Raji (cell line): ENCODE measurements around the gene RASA1.

Source experiments
- POLR2A ChIP-seq: IDR thresholded peaks from 2 replicates; pipeline ENCODE4 v1.6.1; 2011; ENCODE audit warnings: low read depth, low read length, control low read depth; ENCODE audit not compliant: insufficient read depth

Gene RASA1

DNA sequence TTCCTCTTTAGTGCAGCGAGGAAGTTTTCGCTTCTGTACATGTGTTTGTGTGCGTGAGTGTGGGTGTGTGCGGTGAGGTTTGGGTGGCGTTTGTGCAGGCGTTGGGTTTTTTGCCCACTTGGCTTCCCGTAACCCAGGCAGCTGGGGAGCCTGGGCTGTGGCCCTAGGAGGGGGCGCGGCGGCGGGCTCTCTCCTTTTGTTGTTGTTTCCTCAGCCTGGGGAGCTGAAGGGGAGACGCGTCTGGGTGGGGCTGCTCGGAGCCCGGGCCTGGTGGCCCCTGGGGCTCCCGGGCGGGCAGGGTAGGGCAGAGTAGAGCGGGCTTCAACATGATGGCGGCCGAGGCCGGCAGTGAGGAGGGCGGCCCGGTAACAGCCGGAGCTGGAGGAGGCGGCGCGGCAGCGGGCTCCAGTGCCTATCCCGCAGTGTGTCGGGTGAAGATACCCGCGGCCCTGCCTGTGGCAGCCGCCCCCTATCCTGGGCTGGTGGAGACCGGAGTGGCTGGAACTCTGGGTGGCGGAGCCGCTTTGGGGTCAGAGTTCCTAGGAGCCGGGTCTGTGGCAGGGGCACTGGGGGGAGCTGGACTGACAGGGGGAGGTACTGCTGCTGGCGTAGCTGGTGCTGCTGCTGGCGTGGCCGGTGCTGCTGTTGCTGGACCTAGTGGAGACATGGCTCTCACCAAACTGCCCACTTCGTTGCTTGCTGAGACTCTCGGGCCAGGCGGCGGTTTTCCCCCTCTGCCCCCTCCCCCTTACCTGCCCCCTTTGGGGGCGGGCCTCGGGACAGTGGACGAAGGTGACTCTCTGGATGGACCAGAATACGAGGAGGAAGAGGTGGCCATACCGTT lies 665 bp downstream of the RASA1 start:
- no peak for TF ChIP-seq POLR2A

DNA sequence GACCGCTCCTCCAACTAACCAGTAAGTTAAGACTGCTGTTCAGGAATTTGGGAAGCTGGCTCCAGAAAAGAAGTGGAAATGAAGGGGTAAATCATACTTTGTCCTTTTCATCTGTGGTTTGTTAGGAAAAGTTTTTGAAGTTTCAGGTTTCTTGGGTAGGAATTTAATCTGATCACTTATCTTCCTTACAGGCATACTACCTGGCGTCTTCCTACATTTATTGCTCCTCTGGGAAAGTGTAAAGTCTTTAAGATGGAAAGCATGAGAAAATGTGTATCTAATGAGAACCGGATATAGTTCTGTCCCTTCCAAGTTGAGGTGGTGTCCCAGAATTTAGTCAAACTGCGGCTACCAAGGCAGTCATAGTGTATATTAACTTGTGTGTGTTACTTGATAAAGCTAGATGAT lies 1.3 kb downstream of the RASA1 start:
- TF ChIP-seq POLR2A: no peak

DNA sequence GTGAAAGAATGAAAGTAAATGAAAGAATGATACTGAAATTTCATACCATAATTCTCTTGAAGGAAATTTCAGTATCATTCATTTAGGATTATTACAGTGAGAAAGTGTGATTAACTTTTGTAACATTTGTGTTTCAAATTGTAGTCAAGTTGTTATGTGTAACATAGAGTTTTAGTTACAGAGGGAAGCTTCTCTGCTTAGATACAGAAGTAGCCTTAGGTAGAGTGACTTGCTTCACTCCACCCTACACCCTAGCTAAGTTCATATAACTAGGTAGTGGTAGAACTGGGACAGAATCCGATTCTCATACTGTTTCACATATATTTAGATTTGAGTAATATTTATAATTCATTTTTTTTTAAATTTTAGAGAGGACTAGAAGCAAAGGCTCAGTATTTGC lies 9.0 kb downstream of the RASA1 start:
- TF ChIP-seq POLR2A: no peak

DNA sequence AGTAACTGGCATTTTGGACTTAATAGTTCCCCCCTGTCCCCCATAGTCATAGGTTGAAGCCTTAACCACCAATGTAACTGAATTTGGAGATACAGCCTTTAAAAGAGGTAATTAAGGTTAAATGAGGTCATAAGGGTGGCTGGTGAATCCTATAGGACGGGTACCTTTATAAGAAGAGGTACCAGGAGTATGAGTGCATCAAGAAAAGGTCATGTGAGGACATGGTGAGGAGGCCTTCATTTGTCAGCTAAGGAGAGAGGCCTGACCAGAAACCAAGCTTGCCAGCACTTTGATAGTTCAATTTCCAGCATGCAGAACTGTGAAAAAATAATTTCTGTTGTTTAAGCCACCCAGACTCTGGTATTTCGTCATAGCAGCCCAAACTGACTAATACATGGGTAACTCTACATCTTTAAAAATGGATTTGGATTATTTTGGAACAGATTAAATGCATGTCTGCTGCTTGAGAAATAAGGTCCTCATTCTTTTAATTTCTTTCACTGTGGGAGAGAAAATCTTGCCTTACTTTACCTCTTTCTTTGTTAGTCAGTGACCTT lies 9.7 kb downstream of the RASA1 start:
- TF ChIP-seq POLR2A: no peak

DNA sequence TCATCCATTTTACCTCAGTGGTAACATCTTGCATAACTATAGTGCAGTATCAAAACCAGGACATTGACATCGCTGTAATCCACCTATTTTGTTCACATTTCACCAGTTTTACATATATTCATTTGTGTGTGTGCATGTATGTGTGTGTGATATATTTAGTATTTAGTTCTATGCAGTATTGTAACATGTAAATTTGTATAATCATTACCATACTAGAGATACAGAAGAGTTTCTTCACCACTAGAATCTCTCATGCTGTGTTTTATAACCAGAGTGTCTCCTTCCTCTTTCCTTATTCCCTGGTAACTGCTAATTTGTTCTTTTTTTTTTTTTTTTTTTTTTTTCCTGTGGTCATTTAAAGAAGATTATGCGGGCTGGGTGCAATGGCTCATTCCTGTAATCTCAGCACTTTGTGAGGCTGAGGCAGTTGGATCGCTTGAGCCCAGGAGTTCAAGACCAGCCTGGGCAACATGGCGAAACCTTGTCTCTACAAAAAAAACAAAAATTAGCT lies 11.0 kb downstream of the RASA1 start:
- TF ChIP-seq POLR2A: no peak

DNA sequence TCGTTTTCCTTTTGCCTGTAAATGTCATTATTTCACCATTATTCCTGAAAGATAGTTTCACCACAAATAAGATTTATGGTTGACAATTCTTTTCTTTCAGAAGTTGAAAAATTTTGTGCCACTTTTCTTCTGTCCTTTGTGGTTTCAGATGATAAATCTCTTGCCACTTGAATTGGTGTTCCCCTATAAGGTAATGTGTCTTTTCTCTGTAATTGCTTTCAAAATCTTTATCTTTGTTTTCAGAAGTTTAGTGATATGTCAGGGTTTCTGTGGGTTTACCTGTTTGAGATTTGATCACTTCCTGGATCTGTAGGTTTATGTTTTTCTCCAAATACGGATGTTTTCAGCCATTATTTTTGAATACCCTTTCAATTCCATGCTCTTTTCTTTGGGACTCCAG lies 14.6 kb downstream of the RASA1 start:
- TF ChIP-seq POLR2A: no peak

DNA sequence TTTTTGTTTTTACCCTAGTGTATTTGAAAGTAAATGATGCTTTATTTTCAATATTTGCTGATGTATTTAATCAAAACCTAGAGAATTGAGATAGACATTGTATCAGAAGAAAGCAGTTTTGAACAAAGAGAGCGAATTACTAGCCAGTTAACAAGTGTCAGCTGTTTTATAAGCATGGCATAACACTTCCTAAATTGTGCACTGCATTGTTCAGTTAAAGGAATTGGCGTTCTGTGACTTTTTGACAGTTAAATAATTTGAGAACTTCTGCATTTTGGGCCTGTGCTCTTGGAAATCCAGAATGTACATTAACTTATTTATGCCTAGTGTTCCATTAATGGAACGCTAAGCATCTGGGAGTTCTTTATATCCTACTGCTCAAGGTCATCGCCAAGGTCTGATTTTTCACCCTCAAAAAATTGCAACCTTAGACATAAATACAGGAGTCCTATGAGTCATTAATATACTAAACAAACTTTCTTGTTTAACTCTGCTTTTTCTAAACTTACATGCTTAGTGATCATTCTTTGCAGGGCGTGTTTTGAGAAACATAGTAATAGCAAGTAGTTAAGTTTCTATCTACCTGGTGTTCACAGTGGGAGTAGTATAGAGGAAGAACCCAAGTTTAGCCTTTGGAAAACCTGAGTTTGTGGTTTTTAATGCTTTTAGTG lies 31.1 kb downstream of the RASA1 start:
- TF ChIP-seq POLR2A: no peak

DNA sequence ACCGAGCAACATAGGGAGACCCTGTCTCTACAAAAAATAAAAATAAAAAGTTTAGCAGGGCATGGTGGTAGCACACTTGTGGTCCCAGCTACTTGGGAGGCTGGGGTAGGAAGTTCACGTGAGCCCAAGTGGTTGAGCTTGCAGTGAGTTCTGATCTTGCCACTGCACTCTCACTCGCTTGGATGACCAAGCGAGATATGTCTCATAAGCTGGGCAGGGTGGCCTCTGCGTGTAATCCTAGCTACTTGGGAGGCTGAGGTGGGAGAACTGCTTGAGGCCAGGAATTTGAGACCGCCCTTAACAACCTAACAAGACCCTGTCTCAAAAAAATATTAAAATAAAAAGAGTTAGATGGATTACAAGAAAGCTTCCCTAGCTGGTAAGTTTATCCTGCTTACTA lies 32.5 kb downstream of the RASA1 start:
- TF ChIP-seq POLR2A: no peak

DNA sequence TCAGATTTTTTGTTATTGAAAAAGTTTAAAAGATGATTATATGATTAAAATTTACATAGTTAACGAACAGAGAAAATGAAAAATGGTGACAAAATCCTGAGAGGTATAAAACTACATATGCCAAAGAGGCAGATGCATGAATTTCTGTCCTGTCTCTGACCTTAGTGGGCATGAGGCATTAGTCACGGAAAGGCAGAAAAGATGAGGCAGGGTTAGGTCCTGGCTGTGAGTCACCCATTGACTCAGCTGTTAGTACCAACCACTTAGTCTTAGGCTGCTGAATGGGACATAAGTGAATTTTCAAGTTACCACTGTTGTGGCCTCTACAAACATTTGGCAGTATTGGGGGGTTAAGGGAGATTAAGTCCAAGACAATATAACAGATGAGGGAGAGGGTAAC lies 33.1 kb downstream of the RASA1 start:
- TF ChIP-seq POLR2A: no peak

DNA sequence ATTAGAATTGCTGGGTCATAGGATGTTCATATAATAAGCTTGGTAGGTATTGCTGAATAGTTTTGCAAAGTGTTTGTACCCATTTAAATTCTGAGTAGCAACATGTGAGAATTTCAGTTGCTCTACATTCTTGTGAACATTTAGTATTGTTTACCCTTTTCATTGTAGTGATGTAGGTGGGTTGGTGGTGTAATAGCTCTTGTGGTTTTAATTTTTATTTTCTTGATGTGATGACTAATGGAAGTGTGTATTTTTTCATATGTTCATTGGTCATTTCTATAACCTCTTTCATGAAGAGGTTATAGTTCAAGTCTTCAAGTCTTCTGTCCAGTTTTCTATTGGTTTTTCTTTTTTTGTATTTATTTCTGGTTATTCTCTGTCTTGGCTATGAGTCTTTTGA lies 34.4 kb downstream of the RASA1 start:
- no peak for TF ChIP-seq POLR2A

DNA sequence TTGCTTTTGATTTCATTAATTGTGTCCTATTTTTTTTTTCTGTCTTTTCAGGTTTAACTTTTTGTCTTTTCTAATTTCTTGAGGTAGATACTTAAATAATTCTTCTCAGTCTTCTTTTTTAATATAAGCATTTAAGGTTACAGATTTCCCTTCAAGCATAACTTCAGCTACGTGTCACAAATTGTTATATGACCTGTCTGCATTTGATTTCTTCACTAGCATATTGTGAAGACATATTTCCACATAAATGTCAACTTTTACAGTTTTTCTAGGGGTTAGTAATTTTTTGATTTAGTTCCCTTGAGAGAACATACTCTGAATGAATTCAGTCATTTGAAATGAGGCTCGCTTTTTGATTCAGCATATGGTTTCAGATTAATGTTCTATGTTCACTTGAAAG lies 35.6 kb downstream of the RASA1 start:
- no peak for TF ChIP-seq POLR2A

DNA sequence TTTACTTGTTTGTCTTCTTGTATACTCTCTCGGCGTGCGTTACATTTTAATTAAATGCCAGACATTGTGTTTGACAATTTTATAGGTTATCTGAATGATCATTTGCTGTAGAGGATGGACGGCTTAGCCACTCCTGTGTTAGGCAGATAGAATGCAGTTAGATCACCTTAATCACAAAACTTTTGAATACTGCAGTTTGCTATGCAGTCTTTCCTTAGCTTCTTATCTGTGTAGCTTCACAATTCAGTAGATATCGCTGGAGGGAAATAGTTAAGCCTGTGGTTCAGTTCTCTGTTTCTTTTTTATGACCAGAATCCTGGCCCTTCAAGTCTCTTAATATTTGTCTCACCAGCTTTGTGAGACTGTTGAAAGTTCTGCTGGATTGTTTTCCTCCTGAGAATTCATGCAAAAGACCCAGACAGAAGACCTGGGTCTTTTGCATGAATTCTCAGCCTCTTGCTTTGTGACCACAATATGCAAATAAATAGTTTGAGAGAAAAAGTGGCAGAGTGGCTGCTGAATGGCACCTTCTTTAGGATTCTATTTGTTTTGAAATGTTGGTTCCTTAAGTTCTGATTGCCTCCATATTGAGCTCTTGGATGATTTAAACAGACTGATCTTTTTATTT lies 40.2 kb downstream of the RASA1 start:
- TF ChIP-seq POLR2A: no peak

DNA sequence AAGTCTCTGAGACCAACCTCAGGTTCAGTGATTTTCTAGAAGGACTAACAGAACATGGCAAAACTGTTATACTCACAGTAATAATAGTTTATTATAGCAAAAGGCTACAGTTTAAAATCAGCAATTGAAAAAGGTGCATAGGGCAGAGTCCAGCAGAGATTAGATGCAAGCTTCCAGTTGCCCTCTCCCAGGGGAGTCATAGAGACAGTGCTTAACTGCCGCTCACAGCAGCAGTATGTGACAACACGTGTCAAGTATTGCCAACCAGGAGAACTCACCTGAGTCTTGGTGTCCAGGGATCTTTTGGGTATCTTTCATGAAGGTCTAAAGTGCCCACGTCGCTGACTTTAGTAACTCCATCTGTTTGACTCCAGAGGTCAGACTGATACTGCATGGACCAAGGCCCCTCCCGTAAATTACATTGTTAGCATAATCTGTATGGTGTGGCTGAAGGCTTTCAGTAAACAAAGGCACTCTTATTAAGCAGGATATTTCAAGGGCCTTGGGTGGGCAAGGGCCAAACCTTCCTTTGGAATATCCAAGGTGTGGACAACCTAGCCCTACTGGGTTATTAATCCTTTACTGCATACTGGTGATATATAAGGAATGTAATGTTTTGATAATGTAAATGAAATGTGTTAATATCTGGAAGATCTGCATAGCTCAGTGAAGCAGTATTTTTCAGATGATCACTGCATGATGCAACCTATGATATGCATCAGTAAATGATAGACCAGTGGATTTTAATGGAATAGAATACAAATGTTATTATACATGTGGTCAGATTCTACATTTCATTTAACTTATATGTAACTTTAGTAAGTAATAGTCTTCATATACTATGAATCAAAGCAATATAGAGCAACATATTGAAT lies 44.0 kb downstream of the RASA1 start:
- no peak for TF ChIP-seq POLR2A

DNA sequence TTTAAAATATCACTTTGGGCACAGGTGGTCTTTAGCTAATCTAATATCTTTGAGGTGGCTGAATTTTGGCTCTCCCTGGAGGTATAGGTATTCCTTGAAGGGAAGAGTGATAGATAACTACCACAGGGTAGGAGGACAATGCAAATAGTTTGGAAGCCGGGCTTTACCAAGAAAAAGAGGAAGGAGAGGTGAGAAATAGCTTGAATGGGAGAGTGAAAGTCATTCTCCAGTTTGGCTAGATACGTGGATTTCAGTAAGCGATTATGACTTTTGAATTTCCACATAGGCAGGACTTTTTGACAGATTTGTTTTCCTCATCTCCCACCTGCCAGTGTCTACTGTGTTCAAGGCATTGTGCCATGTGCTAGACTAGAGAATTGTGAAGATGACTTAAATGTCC lies 45.5 kb downstream of the RASA1 start:
- no peak for TF ChIP-seq POLR2A

DNA sequence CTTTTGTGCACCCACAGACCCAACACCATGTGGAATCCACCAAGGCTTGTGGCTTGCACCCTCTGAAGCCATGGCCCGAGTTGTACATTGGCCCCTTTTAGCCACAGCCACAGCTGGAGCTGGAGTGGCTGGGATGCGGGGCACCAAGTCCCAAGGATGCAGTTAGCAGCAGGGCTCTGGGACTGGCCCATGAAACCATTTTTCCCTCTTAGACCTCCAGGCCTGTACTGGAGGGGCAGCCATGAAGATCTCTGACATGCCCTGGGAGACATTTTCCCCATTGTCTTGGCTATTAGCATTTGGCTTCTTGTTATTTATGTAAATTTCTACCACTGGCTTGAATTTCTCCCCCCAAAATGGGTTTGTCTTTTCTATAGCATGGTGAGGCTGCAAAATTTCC lies 51.8 kb downstream of the RASA1 start:
- no peak for TF ChIP-seq POLR2A
